Activated gamma-delta T cell treated with anti-CD3 and anti-CD28 coated beads, Interleukin-2, amount 50 U/mL, for 16 hours (primary cell): ENCODE measurements around the gene MYO1E.

Experiments used
- DNase-seq: peaks from one replicate; pipeline ENCODE4 v3.0.0-alpha.2; 2020; ENCODE audit warnings: low read depth

MYO1E gene

DNA sequence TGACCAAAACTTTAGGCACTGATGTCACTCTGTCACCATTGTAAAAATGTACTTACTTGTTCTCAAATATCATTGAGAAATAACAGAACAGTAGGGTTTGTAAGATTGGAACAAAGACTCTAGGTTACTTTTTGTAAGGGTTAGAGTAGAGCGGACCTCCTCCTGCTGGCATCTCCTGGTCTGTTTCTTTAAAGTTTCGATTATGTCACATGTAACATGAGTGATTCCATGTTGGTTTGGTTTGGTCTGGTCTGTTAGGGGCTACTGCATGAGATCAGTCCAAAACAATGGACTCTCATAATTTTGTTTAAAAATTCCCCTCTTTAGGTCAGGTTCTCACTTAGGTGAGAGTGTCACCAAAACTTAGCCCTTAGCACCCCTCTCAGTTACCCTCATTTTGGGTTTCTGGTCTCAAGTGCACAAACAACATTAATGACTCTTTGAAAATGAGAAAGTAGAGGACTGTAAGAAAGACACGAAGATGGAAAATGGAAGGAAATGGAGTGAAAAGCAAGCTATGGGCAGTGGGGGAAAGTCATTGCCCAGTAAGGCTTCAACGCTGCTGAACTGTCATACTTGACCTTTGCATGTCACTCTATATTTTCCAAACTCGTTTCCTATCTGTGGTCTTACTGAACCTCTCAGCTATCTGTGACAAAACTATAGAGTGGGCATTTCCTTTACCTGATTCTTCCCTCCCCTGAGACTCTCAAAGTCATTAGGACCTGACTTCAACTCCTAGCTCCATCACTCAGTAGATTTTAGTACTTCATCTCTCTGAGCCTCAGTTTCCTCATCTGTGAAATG is 113.3 kb downstream of the MYO1E start:
- no peak for DNase-seq

DNA sequence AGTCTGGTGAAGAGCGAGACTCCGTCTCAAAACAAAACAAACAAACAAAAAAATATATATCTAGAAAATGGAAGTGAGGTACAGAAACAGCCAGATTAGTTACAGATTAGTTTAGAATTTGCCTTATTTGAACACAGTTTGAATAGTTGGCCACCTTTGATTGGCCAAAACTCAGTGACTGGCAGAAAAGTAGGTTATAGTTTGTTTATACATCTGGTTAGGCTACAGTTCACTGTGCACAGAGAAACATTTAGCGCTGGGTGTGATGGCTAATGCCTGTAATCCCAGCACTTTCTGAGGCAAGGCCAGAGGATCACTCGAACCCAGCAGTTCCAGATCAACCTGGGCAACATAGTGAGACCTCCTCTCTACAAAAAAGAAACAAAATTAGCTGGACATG is 114.4 kb downstream of the MYO1E start:
- DNase-seq: no peak

DNA sequence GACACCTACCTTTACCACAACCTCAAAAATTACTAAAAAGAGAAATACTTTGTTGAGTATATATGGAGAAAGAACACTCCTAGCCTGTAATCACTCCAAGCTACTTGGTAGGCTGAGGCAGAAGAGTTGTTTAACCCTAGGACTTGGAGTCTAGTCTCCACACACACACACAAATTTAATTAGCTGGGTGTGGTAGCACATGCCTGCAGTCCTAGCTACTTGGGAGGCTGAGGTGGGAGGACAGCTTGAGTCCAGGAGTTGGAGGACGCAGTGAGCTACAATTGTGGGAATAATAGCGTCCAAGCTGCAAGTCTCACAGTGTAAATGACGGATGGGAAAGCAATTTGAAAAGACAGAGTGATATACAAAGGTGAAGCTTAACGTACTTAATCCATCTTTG is 115.5 kb downstream of the MYO1E start:
- DNase-seq: no peak

DNA sequence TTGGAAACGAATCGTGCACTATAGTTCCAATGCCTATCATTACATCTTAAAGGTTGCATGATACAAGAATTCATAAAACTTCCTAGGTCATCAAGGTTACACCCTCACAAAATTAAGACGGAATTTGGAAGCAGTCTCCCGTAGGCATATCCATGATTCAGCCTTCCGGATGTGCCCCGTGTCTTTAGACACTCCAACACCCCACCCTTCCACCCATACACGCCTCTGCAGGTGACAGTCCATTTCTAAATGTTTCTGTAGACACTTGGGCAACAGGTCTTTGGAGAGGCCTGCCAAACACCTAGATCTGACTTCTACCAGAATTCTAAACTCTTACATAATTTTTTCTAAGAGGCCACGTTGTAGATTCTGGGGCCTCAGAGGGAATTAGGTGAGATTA is 116.2 kb downstream of the MYO1E start:
- no peak for DNase-seq

DNA sequence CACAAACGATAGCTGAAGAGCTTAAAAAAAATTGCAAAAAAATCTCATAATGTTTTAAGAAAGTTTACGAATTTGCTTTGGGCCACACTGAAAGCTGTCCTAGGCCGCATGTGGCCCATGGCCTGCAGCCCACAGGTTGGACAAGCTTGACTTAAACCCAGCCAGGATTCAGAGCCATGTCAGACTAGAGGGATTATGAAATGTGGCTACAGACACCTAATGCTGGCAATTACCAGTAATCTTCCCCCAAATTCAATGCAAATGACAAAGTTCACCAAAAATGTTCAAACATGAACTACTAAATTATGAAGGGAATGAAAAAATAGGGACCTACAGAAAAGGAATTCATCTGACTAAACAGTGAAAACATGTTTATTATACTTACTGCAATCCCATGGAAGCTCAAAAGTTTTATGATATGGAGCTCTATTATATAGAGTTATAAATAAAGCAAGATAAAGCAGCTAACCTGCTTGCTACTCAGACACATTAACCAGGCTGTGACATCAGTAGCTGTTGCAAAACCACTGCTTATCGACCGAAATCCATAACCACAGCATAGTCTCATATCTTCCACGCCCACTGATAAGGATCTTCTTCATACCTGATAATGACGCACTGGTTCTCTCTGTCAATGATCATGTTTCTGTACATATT is 116.9 kb downstream of the MYO1E start:
- DNase-seq: no peak

DNA sequence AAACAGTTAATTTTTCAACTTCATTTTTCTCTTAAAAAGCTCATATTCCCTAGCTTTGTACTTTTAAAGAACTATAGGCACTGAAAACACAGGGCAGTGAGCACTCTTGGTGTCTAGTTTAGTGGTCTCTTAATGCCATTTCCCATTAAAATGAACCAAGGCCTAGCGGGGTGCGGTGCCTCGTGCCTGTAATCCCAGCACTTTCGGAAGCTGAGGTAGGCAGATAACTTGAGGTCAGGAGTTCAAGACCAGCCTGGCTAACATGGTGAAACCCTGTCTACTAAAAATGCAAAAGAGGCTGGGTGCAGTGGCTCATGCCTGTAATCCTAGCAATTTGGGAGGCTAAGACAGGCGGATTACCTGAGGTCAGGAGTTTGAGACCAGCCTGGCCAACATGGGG is 120.5 kb downstream of the MYO1E start:
- no peak for DNase-seq

DNA sequence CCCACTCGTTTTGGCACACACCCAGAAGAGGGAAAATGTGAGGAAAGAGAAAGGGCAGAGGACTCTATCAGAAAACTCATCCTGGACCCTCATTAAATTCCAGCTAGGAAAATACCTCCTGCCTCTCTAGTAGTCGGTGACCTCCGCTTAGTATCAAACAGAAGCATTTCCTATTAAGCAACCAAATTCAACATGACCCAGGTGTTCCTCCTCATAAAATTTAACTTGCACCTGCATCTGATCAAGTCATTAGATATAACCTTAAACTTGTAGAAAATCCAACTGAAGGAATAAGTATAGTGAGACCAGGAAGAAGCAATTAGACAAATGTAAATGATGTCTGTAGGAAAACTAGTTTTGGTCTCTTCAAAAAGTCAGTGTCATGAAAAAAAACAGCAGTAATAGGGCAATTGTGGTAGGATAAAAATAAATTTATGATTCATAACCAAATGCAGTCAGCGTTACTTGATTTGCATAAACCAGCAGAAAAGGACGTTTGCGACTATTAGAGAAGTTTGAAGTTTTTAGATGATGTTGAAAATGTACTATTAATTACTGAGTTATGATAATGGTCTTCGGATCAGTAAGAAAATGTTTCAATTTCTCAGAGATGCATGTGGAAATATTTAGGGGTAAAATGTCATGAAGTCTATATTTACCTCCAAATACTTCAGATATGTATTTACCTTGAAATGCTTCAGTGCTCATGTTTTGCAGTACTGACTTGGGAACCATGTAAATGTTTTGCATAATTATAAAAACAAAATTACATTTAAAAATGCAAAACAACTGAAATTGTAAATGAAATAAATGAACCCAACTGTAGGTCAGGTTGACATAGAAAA is 121.4 kb downstream of the MYO1E start:
- DNase-seq: no peak

DNA sequence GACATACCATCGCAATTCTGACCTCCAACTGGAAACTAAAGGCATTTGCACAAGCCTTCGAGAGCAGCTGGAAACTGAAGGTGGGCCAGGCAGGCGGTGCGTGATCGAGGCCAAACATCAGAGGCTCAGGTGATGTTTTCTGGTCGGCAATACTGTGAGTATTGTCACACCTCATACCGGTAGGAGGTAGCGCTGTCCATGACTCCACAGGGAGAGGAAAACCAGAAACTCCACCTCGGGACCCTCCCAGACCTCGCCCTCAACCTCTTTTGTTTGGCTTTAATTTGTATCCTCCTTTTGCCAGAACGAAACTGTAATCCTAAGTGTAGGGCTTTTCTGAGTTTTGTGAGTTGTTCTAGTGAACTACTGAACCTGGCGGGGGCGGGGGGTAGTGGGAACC is 122.4 kb downstream of the MYO1E start:
- no peak for DNase-seq

DNA sequence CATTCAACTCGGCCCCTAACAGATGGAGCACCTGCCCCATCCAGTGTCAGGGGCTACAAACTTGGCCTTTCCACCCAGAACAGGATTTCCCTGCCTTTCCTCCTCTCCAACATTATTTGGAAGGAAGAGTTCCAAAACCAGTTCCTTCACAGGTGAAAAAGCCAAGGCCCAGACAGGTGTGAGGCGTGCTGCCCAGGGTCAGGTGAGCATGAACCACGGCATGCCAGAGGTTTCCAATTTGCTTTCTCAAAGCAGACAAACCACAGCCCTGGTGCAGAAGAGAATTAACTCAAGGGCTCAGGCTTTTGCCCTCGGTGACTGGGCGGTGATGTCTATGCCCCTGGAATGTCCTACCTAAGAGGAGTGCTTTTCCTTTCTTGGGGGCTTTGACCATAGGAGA is 122.9 kb downstream of the MYO1E start:
- no peak for DNase-seq

DNA sequence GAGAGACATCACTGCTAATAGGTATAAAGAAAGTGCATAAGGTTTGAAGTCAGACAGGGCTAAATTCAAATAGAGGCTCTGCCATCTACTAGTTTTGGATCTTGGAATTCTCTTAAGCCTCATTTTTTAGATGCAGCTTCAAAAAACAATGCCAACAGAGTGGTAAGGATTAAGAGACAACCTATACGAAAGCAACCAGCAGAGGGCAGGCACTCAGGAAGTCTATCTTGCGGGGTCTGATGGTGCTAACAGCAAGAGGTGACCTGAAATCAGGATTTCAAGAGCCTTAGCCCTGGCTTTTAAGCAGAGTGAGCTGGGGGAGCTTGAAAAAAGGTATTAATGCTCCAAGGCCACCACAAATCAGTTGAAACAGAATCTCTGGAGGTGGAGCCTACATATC is 125.3 kb downstream of the MYO1E start:
- peak; percentile 29 for DNase-seq

DNA sequence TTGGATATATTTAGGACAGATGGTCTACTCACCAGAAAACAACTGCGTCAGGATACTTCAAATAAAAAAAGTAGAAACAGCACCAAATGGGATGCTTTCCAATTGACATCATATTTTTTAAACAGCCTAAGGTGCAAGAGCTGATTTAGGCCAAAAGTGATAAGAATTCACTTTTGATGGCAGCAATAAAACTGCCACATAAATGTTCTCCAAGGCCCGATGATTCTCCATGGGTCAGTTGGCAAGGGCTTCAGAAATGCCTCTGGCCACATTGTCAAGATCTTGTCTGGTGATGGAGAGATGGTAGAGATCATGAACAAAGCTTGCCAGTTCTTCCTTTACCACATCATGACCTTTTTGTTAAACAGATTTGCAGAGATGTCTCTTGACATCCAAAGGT is 127.1 kb downstream of the MYO1E start:
- DNase-seq: no peak

DNA sequence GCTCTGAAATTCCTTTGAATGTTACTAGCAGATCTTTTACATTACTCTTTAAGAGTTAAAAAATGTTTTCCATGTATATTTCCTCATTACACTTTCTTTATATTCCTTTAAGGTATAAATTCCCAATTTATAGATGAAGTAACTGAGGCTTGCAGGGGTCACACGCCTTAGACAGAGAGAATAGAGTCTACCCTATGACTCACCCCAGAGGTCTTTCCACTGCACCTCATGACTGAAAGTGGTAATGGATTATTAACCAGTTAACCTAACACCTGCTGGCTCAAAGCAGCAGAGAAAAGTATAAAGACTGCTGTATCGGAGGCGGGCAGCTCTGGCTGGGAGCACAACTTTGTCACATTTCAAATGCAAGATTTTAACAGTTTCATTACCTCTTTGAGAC is 128.3 kb downstream of the MYO1E start:
- no peak for DNase-seq

DNA sequence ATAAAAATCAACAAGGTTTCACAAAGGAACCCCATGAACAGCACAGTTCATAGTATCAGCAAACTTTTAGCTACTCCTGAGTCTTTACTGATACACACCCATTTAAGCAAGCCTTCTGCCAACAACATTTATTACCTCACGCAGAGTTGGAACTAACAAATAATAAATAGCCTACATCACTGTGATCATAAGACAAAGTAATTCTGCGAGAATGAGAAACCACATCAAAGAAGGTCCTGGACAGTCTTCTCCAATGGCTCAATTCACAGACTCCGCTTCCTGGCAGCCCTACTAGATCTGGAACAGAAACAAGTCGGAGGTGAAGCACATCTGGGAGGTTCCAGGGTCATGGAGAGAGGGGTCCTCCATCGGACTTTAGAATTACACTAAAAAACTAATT is 129.0 kb downstream of the MYO1E start:
- DNase-seq: no peak

DNA sequence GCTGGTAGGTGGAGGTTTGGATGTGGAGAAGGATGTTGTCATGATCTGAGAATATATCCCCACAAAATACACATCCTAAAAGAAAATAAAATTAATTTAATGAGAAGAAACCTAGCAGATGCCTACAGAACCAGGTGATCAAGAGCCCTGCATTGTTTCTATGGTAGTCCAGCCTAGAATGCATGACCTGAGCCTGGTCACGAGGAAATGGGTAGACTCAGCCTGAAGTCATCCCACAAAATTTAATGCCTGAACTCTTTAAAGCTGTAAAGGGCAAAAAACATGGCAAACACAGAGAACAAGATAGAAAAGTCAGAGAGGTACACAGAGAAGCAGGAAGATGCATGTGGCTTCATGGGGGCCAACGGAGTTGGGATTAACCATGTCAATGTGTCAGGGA is 130.0 kb downstream of the MYO1E start:
- no peak for DNase-seq

DNA sequence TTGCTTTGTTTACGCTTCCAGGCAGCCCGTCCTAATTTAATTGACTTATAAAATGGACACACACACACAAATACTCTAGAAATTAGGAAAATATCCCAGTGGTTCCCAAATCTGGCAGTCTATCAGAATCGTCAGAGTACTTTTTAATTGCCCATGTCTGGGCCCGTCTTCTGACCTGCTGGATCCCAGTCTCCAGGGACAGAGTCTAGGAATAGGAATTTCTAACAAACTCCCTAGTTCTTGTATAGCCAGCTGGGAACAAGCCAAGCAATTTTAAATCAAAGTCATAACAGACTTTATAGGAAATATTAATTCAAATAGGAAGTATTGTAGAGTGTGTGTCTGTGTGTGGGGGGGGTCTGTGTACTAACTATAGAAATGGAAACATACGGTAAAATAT is 132.6 kb downstream of the MYO1E start:
- DNase-seq: no peak

DNA sequence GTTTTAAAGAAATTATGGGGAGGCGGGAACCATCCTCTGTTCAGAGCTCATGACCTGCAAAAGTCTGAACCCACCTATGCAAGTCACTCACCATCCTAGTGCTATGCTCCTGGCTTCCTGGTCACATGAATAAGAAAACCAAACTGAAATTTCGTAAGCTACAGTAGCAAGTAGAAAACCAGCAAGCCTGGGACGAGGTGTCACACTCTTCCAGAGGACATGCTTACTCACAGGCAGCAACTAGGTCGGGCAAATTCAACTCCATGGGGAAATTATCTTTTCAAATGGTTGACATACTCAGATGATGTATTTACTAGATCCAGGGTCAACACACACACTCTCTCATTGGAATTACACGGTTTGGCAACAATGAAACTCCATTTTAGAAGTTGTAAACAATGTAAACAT is 134.7 kb downstream of the MYO1E start:
- DNase-seq: no peak

DNA sequence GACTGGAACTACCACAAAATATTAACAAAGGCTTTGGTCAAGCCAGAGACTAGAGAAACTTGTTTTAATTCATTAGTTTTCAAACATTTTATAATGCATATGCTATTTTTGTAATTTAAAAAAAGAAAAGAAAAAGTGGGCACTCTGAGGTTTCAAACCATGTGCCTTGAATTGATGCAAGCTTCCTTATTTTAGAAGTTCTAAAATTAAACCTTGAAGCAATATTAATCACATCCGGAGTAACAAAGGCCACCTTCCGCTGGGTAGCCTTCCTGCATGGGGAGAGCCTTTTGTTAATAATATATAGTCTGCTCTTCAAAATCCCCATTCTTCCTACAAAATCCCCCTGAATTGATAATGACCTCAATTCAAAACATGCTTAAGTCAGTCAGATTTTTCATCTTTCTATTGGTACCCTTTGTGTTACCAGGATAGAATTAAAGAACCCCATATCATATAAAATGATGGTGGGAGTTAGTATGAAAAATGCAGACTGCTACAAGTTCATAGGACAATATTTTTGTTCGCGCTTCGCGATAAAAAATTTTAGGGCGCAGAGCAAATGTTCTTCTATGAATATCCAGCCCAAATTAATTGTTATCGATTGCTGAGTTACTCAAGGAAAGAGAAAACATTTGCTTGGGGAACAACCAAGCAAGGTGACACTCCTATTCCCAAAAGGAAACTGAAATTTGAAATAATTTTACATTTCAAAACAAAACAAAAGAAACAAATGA is 135.4 kb downstream of the MYO1E start:
- DNase-seq: no peak

DNA sequence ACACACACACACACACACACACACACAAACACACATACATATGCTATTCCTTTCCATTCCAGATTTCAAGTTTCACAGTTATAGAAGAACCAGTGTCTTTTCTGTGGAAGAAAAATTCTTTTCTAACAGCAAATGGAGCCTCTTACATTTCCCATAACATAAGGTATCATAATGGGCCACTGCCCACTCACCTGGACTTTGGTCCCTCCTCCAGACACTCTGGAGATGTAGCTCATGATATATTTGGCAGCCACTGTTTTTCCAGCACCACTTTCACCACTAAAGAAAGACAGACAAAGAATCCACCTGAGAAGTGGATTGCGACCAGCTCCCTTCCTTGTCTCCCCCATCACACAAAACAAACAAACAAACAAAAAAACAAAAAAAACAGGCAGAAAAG is 136.3 kb downstream of the MYO1E start:
- DNase-seq: no peak

DNA sequence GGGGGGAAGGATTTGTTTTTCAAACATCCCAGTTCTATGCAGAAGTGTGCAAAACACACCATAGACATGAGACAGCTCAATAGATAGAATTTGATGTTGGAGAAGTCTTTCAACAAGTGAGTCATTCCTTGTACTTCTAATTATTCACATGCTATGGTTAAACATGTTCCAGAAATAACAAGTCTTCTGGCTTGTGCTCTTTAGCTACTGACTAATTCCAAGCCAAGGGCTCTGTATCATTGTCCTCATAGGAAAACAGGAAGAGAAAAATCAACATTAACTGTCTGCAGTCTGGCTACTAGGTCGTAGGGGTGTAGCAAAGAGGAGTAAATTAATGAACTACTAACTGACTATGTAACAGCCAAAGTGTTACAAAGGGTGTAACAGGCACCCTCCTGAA is 140.2 kb downstream of the MYO1E start:
- DNase-seq: no peak

DNA sequence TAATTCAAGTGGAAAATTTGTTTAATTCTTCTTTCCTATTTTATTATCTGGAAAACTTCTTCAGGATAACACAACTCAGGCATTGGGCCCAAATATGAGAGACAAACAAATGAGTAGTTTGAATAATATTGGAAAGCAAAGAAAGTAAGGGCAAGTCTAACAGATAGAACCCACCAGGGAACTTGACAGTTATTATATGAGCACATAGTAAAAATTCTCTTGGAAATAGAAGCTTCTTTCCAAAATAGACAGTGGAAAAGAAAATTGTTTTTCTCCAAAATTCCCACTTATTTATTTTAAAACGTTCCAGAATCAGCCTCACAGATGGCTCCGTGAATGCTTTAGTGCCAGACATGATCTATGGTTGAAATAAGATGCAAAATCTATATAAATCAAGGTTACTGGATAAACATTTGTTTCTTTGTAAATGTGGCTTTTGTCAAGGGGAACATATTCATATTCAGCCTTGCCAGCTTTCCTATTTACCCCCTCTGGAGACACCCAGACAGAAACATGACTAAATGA is 142.1 kb downstream of the MYO1E start:
- no peak for DNase-seq

DNA sequence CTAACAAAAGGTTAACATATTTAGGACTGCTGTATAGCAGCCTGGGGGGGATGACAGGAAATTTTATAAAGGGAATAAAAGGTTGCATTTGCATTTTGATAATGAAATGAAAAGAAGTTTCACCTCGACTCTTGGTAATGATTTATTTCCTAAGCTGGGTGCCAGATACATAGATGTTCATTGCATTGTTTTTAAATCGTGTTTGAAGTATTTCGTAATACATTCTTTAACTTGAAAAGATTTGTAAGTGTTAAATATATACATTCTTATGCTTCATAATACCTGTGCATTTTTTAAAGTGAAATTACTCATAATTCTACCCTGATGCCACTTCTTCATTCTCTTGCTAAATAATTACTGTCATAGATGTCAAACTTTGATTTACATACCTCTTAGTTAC is 143.2 kb downstream of the MYO1E start:
- DNase-seq: no peak

DNA sequence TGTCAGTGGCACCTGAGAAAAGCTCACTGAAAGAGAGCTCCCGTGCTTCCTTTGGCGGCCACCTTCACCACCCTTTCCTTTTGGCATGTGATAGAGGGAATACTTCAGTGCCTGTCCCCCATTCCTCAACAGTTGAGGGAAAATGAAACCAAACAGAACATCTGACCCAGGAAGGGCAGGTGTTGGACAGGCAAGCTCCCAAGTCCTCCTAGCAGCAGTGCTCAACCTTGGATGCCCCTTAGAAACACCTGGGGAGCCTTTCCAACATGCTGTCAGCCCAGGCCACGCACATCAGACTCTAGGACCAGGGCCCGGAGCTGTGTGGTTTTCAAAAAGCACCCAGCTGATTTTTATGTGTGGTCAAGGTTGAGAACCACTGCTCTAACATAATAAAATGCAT is 143.7 kb downstream of the MYO1E start:
- no peak for DNase-seq
